WI38 (cell line): ENCODE measurements around the gene CD180.

Experiments
- H3K4me3 ChIP-seq: 2 replicates; pipeline ENCODE4 v1.5.1; 2011; ENCODE audit warnings: low read depth, mild to moderate bottlenecking, control low read depth, low read length
- TF ChIP-seq, protein P1 (sequence below): IDR thresholded peaks from 2 replicates; pipeline ENCODE4 v1.5.1; 2012; ENCODE audit warnings: low read depth, mild to moderate bottlenecking, control low read depth, low read length

The CD180 gene

GRCh38 chr5:67211926-67212325, 15.3 kb upstream of the CD180 start:
- TF ChIP-seq, protein P1, sequence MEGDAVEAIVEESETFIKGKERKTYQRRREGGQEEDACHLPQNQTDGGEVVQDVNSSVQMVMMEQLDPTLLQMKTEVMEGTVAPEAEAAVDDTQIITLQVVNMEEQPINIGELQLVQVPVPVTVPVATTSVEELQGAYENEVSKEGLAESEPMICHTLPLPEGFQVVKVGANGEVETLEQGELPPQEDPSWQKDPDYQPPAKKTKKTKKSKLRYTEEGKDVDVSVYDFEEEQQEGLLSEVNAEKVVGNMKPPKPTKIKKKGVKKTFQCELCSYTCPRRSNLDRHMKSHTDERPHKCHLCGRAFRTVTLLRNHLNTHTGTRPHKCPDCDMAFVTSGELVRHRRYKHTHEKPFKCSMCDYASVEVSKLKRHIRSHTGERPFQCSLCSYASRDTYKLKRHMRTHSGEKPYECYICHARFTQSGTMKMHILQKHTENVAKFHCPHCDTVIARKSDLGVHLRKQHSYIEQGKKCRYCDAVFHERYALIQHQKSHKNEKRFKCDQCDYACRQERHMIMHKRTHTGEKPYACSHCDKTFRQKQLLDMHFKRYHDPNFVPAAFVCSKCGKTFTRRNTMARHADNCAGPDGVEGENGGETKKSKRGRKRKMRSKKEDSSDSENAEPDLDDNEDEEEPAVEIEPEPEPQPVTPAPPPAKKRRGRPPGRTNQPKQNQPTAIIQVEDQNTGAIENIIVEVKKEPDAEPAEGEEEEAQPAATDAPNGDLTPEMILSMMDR, result no peak
- no peak overlapping the region for H3K4me3 ChIP-seq

- TF ChIP-seq, protein P1, result peak; percentile 51; the same call in 1 of the 2 replicates
Observed at GRCh38 chr5:67209141-67209771, 12.7 kb upstream of the CD180 start.

GRCh38 chr5:67208403-67208802, 11.8 kb upstream of the CD180 start:
- TF ChIP-seq, protein P1, result no peak
- H3K4me3 ChIP-seq, result no peak overlapping the region

More at GRCh38 chr5:67209141-67209771, 12.7 kb upstream of the CD180 start:
- no peak overlapping the region for H3K4me3 ChIP-seq

DNA sequence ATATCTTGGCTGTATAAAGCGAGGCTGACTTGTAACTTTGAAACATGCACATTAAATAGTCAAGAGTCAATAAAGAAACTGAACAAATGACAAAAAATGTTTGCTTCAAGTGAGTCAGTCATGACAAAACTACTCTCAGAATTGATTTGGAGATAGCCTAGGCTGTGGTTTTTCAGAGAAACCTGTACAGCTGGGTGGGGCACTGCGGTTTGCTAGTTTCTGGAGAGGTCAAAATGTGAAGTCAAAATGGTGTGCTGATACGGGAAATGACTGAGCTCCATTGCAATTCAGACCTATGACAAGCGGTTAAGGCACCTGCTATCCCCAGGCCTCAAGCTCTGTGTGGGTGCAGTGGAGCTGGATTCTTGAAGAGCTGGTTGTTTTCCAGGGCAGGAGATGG, 10.3 kb upstream of the CD180 start:
- TF ChIP-seq, protein P1, result no peak
- H3K4me3 ChIP-seq, result no peak overlapping the region

DNA sequence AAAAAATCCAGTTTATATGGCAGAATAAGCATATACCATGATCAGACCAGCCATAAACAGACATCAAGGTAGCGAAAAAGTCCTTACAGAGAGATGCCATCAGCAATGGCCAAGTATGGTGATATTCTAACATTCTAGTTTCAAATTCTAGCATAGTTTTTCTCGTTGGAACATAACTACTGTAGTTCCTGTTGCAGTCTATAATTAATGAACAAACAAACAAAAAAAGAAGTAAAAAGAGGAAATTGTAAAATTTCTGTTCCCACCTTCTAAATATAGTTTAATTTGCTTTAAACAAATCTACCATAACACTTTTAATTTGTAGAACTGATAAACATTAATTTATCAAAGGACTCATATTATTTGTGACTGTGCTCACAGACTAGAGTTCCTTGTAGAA, 9.9 kb upstream of the CD180 start:
- H3K4me3 ChIP-seq, result no peak overlapping the region
- TF ChIP-seq, protein P1, result no peak

DNA sequence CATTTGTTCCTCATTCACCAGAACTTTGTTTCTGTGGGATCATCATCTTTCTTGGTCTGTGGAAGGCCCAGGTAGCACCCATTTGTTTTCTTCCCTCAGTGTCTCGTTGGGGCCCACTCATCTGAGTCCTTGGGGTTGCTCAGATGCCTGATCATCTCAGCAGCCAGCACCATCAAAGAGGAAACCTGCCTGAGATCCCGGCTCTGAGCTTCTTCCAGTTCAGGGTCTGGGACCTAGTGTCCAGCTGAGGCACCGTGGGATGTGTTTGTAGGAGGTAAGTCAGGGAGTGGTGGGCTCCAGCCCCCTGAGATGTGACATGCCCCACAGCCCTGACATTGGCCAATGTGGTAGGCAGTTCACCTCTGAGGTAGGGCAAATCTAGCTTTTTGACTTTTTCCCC, 9.4 kb upstream of the CD180 start:
- no peak overlapping the region for H3K4me3 ChIP-seq
- TF ChIP-seq, protein P1, result no peak

DNA sequence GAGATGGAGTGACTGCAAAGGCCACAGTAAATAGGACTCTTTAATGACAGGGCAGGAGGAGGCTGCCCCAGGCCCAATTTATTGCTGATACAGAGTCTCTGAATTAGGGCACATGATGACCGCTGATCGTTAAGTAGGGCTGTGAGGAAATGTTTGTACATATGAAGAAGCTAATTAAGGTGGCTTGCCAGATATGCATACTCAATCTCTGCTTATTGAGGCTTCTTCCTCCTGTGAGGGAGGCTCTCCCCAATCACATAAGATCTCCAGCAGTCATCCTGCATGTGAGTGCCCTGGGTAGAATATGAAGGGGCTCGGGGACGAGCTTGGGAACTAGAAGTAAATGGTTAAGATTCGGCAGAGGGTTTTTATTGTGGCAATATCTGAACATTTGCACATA, 8.2 kb upstream of the CD180 start:
- TF ChIP-seq, protein P1, result no peak

More for the DNA sequence above, 8.2 kb upstream of the CD180 start:
- H3K4me3 ChIP-seq, result no peak overlapping the region
